ENCODE results near the gene TULP4. TPM values are rescaled to one million over a fixed set of nuclear protein-coding genes. Genes with fewer than 3 reads are reported as not detected.

TULP4 gene
- polyA plus RNA-seq, 3 donors, result 6.5 to 10.6 (median 7.9) TPM

GRCh38 chr6:158270389-158271127 is 41.7 kb upstream of the TULP4 start:
- intact Hi-C loops (cut with micrococcal nuclease), result no loop called here
- H3K27ac Mint-ChIP-seq, result peak overlapping the region in 1 of 7 donors; percentile 54
- peaks cover 2% of the 10 kb centered on the region for H3K4me1 Mint-ChIP-seq
- Histone ChIP-seq H3K4me3 (replicated peaks in 1 of 3; ENCODE audit: low read depth in 2 of 3, low read length in 3 of 3) (no peak overlapping the region), H3K9me3 (replicated peaks in 1 of 2; ENCODE audit: control insufficient read depth in 1 of 2, insufficient read depth in 1 of 2, low read length in 2 of 2) (no peaks in the 10 kb centered on the region), H4K20me1 (ENCODE audit: insufficient read depth, low read length) (peaks cover 3% of the 10 kb centered on the region), H3K9ac (ENCODE audit: insufficient read depth, low read length, poor library complexity, severe bottlenecking) (no peak overlapping the region), H3K4me1 (ENCODE audit: control insufficient read depth in 1 of 2, insufficient read depth in 2 of 2, low read length in 2 of 2) (no peaks in the 10 kb centered on the region), H2AFZ (ENCODE audit: insufficient read depth, low read depth, low read length, poor library complexity, severe bottlenecking) (no peak overlapping the region), H3K27ac (ENCODE audit: low read depth in 1 of 2, low read length in 2 of 2) (no peak overlapping the region), H3K36me3 (replicated peaks in 1 of 2; ENCODE audit: control insufficient read depth in 1 of 2, insufficient read depth in 2 of 2, low read length in 2 of 2) (no peaks in the 10 kb centered on the region), H3K27me3 (ENCODE audit: control insufficient read depth in 2 of 2, insufficient read depth in 2 of 2, low read length in 2 of 2) (no peaks in the 10 kb centered on the region), H3K4me2 (replicated peaks; ENCODE audit: extremely low read depth, low read length, poor library complexity, severe bottlenecking) (no peak overlapping the region), H3K79me2 (ENCODE audit: insufficient read depth, low read length) (no peaks in the 10 kb centered on the region)
- H3K4me3 Mint-ChIP-seq, result no peak overlapping the region
- WGBS (ENCODE audit: insufficient coverage), result 98% methylated on average over 8 of the region's 11 CpGs
- DNase-seq, result no peak
- H3K9me3 Mint-ChIP-seq, result peaks cover 0 to 7% (median 1%) of the 10 kb centered on the region in 7 donors
- H3K36me3 Mint-ChIP-seq, result no peaks in the 10 kb centered on the region
- TF ChIP-seq CTCF (IDR thresholded peaks at IDR 0.05), result no peak
- H3K27me3 Mint-ChIP-seq (ENCODE audit: low read depth in 3 of 3), result peaks cover 0 to 3% (median 0%) of the 10 kb centered on the region in 3 donors

- H3K4me1 ChIP-seq (ENCODE audit: control insufficient read depth in 1 of 2, insufficient read depth in 2 of 2, low read length in 2 of 2), result no peaks in the 10 kb centered on the region
- 100% methylated on average over 1 of the region's 1 CpG for WGBS (ENCODE audit: insufficient coverage)
- intact Hi-C loops (cut with micrococcal nuclease), result no loop called here
- H3K79me2 ChIP-seq (ENCODE audit: insufficient read depth, low read length), result no peaks in the 10 kb centered on the region
- Mint-ChIP-seq H3K4me3 (no peak overlapping the region), H3K27ac (no peak overlapping the region), H3K36me3 (no peaks in the 10 kb centered on the region), H3K9me3 (peaks cover 0 to 7% (median 1%) of the 10 kb centered on the region in 7 donors), H3K4me1 (peaks cover 6% of the 10 kb centered on the region), H3K27me3 (ENCODE audit: low read depth in 3 of 3) (peaks cover 0 to 3% (median 0%) of the 10 kb centered on the region in 3 donors)
- no peak overlapping the region for H3K4me2 ChIP-seq (replicated peaks; ENCODE audit: extremely low read depth, low read length, poor library complexity, severe bottlenecking)
- H3K27ac ChIP-seq (ENCODE audit: low read depth in 1 of 2, low read length in 2 of 2), result no peak overlapping the region
- DNase-seq, result no peak
- H2AFZ ChIP-seq (ENCODE audit: insufficient read depth, low read depth, low read length, poor library complexity, severe bottlenecking), result no peak overlapping the region
- no peaks in the 10 kb centered on the region for H3K36me3 ChIP-seq (replicated peaks in 1 of 2; ENCODE audit: control insufficient read depth in 1 of 2, insufficient read depth in 2 of 2, low read length in 2 of 2)
- TF ChIP-seq CTCF (IDR thresholded peaks at IDR 0.05), result no peak
- no peaks in the 10 kb centered on the region for H3K9me3 ChIP-seq (replicated peaks in 1 of 2; ENCODE audit: control insufficient read depth in 1 of 2, insufficient read depth in 1 of 2, low read length in 2 of 2)
- H3K9ac ChIP-seq (ENCODE audit: insufficient read depth, low read length, poor library complexity, severe bottlenecking), result no peak overlapping the region
- peaks cover 4% of the 10 kb centered on the region for H4K20me1 ChIP-seq (ENCODE audit: insufficient read depth, low read length)
- H3K27me3 ChIP-seq (ENCODE audit: control insufficient read depth in 2 of 2, insufficient read depth in 2 of 2, low read length in 2 of 2), result no peaks in the 10 kb centered on the region
- no peak overlapping the region for H3K4me3 ChIP-seq (replicated peaks in 1 of 3; ENCODE audit: low read depth in 2 of 3, low read length in 3 of 3)
Measured at GRCh38 chr6:158272324-158272723, 39.9 kb upstream of the TULP4 start.
